SU-DHL-6 (cell line): ENCODE data around the gene ANXA6.

ENCODE experiments used
- H2AFZ ChIP-seq: fragments of 200-600 bp; sonication (generic); 2 replicates; pipeline ENCODE4 v1.6.1; 2014; ENCODE audit warnings: low read depth, mild to moderate bottlenecking, moderate library complexity, mixed read lengths, antibody characterized with exemption, low read length; ENCODE audit not compliant: severe bottlenecking
- H3F3A ChIP-seq: fragments of 200-600 bp; shearing (Covaris generic); 2 replicates; pipeline ENCODE4 v1.6.0; 2016; ENCODE audit warnings: antibody characterized with exemption, mild to moderate bottlenecking; ENCODE audit not compliant: insufficient read depth
- H3K27ac ChIP-seq: fragments of 200-600 bp; sonication (generic); 2 replicates; pipeline ENCODE4 v1.5.1; 2016; ENCODE audit warnings: low read depth, mild to moderate bottlenecking, low read length, moderate library complexity, mixed read lengths
- H3K27me3 ChIP-seq: fragments of 200-600 bp; sonication (generic), shearing (Covaris generic); 2 replicates; pipeline ENCODE4 v1.6.0; 2014; ENCODE audit warnings: mild to moderate bottlenecking, low read length
- H3K36me3 ChIP-seq: fragments of 200-600 bp; sonication (generic); 2 replicates; pipeline ENCODE4 v1.6.1; 2014; ENCODE audit warnings: mild to moderate bottlenecking, low read length, mixed read lengths
- H3K4me2 ChIP-seq: fragments of 300-600, 200-600 bp; shearing (Covaris generic), sonication (generic); 2 replicates; pipeline ENCODE4 v1.6.0; 2014; ENCODE audit warnings: low read length, low read depth, mild to moderate bottlenecking; ENCODE audit not compliant: poor library complexity, severe bottlenecking
- H3K4me3 ChIP-seq: fragments of 200-600 bp; sonication (generic); 2 replicates; pipeline ENCODE4 v1.5.1; 2014; ENCODE audit warnings: antibody characterized with exemption, low read length, mild to moderate bottlenecking, mixed read lengths; ENCODE audit not compliant: insufficient read depth, poor library complexity, severe bottlenecking
- H3K79me2 ChIP-seq: fragments of 200-600 bp; sonication (generic); 2 replicates; pipeline ENCODE4 v1.6.1; 2014; ENCODE audit warnings: mild to moderate bottlenecking, low read length, moderate library complexity; ENCODE audit not compliant: insufficient read depth
- H3K9ac ChIP-seq: fragments of 200-600 bp; sonication (generic); 2 replicates; pipeline ENCODE4 v1.7.0; 2014; ENCODE audit warnings: mild to moderate bottlenecking, low read length
- H3K9me2 ChIP-seq: fragments of 200-600 bp; sonication (generic); replicated peaks from 2 replicates; pipeline ENCODE4 v1.6.1; 2014; ENCODE audit warnings: low read length; ENCODE audit not compliant: insufficient read depth
- H3K9me3 ChIP-seq: fragments of 200-600 bp; sonication (generic); 2 replicates; pipeline ENCODE4 v1.6.1; 2014; ENCODE audit warnings: low read length, mixed read lengths; ENCODE audit not compliant: insufficient read depth
- H4K20me1 ChIP-seq: fragments of 200-600 bp; sonication (generic); 2 replicates; pipeline ENCODE4 v1.6.1; 2014; ENCODE audit warnings: low read depth, mild to moderate bottlenecking, antibody characterized with exemption, low read length, moderate library complexity, mixed read lengths
- CTCF ChIP-seq: fragments of 200-600 bp; sonication (generic); IDR thresholded peaks from one replicate; pipeline ENCODE4 v1.5.1; 2017; ENCODE audit warnings: antibody characterized with exemption, mild to moderate bottlenecking, low read length, moderate library complexity; ENCODE audit not compliant: insufficient read depth, poor library complexity, severe bottlenecking
- EZH2phosphoT487 ChIP-seq: fragments of 200-600 bp; sonication (generic), shearing (Covaris generic); conservative IDR thresholded peaks from 2 replicates; pipeline ENCODE4 v1.6.1; 2018; ENCODE audit warnings: mild to moderate bottlenecking, antibody characterized with exemption, low read length, moderate library complexity, mixed read lengths

The ANXA6 gene

GRCh38 chr5:151155775-151156506 is 1.6 kb downstream of the ANXA6 start:
- no peaks in the 10 kb centered on the region for H3K9me2 ChIP-seq
- H2AFZ ChIP-seq: no peak overlapping the region
- 0 out of 2 replicates have a peak overlapping the region, but pooled peaks have one; percentile 20 for H3K27ac ChIP-seq
- no peaks in the 10 kb centered on the region for H3K27me3 ChIP-seq
- no peaks in the 10 kb centered on the region for H4K20me1 ChIP-seq
- TF ChIP-seq EZH2phosphoT487 (no peak), CTCF (no peak)
- no peak overlapping the region for H3K4me3 ChIP-seq
- peak overlapping the region; percentile 6; the same call in 1 of the 2 replicates for H3K9ac ChIP-seq
- H3K79me2 ChIP-seq: no peaks in the 10 kb centered on the region
- no peaks in the 10 kb centered on the region for H3K9me3 ChIP-seq
- H3K4me2 ChIP-seq: peak overlapping the region; percentile 63
- H3F3A ChIP-seq: no peaks in the 10 kb centered on the region; the same call in 1 of the 2 replicates
- H3K36me3 ChIP-seq: no peaks in the 10 kb centered on the region

- no peak for TF ChIP-seq EZH2phosphoT487
- TF ChIP-seq CTCF: no peak
- Histone ChIP-seq H3K4me2 (peak overlapping the region; percentile 63), H3K9ac (peak overlapping the region; percentile 6; the same call in 1 of the 2 replicates), H3K36me3 (no peaks in the 10 kb centered on the region), H3F3A (no peaks in the 10 kb centered on the region; the same call in 1 of the 2 replicates), H4K20me1 (no peaks in the 10 kb centered on the region), H3K4me3 (no peak overlapping the region), H3K9me3 (no peaks in the 10 kb centered on the region), H3K79me2 (no peaks in the 10 kb centered on the region), H3K27ac (0 out of 2 replicates have a peak overlapping the region, but pooled peaks have one; percentile 20), H3K27me3 (no peaks in the 10 kb centered on the region), H3K9me2 (no peaks in the 10 kb centered on the region), H2AFZ (no peak overlapping the region)
Measured at GRCh38 chr5:151154931-151155774, 2.4 kb downstream of the ANXA6 start.

GRCh38 chr5:151153766-151154272 is 3.8 kb downstream of the ANXA6 start:
- Histone ChIP-seq H3K9me3 (no peaks in the 10 kb centered on the region), H3K4me2 (no peak overlapping the region), H3K9me2 (no peaks in the 10 kb centered on the region), H2AFZ (no peak overlapping the region), H3F3A (no peaks in the 10 kb centered on the region; the same call in 1 of the 2 replicates), H3K27me3 (no peaks in the 10 kb centered on the region), H3K9ac (no peak overlapping the region), H3K4me3 (no peak overlapping the region), H3K27ac (no peak overlapping the region), H3K36me3 (no peaks in the 10 kb centered on the region), H3K79me2 (no peaks in the 10 kb centered on the region), H4K20me1 (no peaks in the 10 kb centered on the region)
- no peak for TF ChIP-seq CTCF
- no peak for TF ChIP-seq EZH2phosphoT487
